Panc1 (cell line): Measurements from ENCODE around the gene CDAN1. TPM values are rescaled to one million over a fixed set of nuclear protein-coding genes. Genes with fewer than 3 reads are reported as not detected.

Source experiments
- ATAC-seq: fragments of 200-7000 bp; cut with Tn5 transposase; 2 replicates; pipeline ENCODE4 v1.9.1; 2020; ENCODE audit warnings: mild to moderate bottlenecking, moderate library complexity
- BruUV-seq: library from RNA; stranded (reverse); fragments of 400-500 nt; replicated peaks from 2 replicates; lab custom pipeline; 2021; lab: Mats Ljungman, UMichigan
- CTCF ChIA-PET: fragments of 300-600 bp; sonication (Branson Sonifier 250); formaldehyde crosslinking; loops from one replicate; lab custom pipeline; 2022; ENCODE audit warnings: antibody characterized with exemption; lab: Charles Lee
- POLR2A ChIA-PET: fragments of 300-600 bp; sonication (Branson Sonifier 250); formaldehyde crosslinking; loops from one replicate; lab custom pipeline; 2022; ENCODE audit warnings: antibody characterized with exemption; lab: Charles Lee
- DNase-seq: peaks from one replicate; pipeline ENCODE4 v3.0.0-alpha.2; 2010; ENCODE audit warnings: low read depth, low spot score
- H3K27ac ChIP-seq: 2 replicates; pipeline ENCODE4 v1.5.1; 2011; ENCODE audit warnings: mild to moderate bottlenecking, low read length, inconsistent platforms
- H3K27me3 ChIP-seq: fragments of 200-500 bp; sonication (Bioruptor generic); 2 replicates; pipeline ENCODE4 v1.6.0; 2014; ENCODE audit warnings: low read length, inconsistent platforms; ENCODE audit not compliant: control insufficient read depth, insufficient read depth
- H3K36me3 ChIP-seq: fragments of 200-500 bp; sonication (Bioruptor generic); 2 replicates; pipeline ENCODE4 v1.5.1; 2014; ENCODE audit warnings: inconsistent platforms, mild to moderate bottlenecking, low read length, moderate library complexity; ENCODE audit not compliant: control insufficient read depth, insufficient read depth
- H3K4me1 ChIP-seq: 2 replicates; pipeline ENCODE4 v1.5.1; 2011; ENCODE audit warnings: inconsistent platforms, mild to moderate bottlenecking, low read length, moderate library complexity; ENCODE audit not compliant: control insufficient read depth, insufficient read depth
- H3K4me3 ChIP-seq, 2 experiments: 2 replicates each; pipeline ENCODE4 v1.5.1; 2011 to 2012; ENCODE audit warnings: low read depth in 2 of 2, low read length in 2 of 2, mild to moderate bottlenecking in 2 of 2, inconsistent platforms in 1 of 2, moderate library complexity in 1 of 2
- H3K9me3 ChIP-seq: fragments of 200-500 bp; sonication (Bioruptor generic); 2 replicates; pipeline ENCODE4 v1.5.1; 2014; ENCODE audit warnings: low read depth, mild to moderate bottlenecking, inconsistent platforms, low read length, moderate library complexity; ENCODE audit not compliant: control insufficient read depth, insufficient read depth
- CTCF ChIP-seq: fragments of 450-650 bp; IDR thresholded peaks from 2 replicates; pipeline ENCODE4 v1.5.1; 2017; ENCODE audit warnings: mild to moderate bottlenecking
- POLR2AphosphoS5 ChIP-seq: IDR thresholded peaks from 2 replicates; pipeline ENCODE4 v1.6.1; 2012; ENCODE audit warnings: mild to moderate bottlenecking, low read depth, low read length, moderate library complexity
- SIN3A ChIP-seq: IDR thresholded peaks from 2 replicates; pipeline ENCODE4 v1.6.1; 2012; ENCODE audit warnings: low read depth, mild to moderate bottlenecking, low read length, moderate library complexity, borderline replicate concordance; ENCODE audit not compliant: insufficient read depth
- TCF7L2 ChIP-seq: IDR thresholded peaks from 2 replicates; pipeline ENCODE4 v1.6.1; 2011; ENCODE audit warnings: mild to moderate bottlenecking, low read depth, low read length, inconsistent platforms
- in situ Hi-C: cut with HindIII; loops from 2 replicates; pipeline ENCODE4 v1.10.0; 2016; ENCODE audit warnings: low sequenced_read_pairs, low pct_unique_long_range_greater_than_20kb
- intact Hi-C: fragments of 100-400 bp; cut with micrococcal nuclease; formaldehyde crosslinking; loops from one replicate; pipeline ENCODE4 v1.10.0; 2022; ENCODE audit not compliant: unreplicated experiment
- total RNA-seq: library from RNA; stranded (reverse); gene quantifications from one replicate; pipeline ENCODE4 v1.2.1, GENCODE V29; 2021; ENCODE audit not compliant: unreplicated experiment
- TF ChIP-seq, protein P1 (sequence below), 2 experiments: IDR thresholded peaks; 2 replicates each; pipeline ENCODE4 v1.6.1; 2011 to 2012; ENCODE audit warnings: low read depth in 2 of 2, control low read depth in 1 of 2, low read length in 1 of 2, mild to moderate bottlenecking in 1 of 2, moderate library complexity in 1 of 2; ENCODE audit not compliant: insufficient read depth in 1 of 2

Gene CDAN1
- total RNA-seq, 1 experiment from 2014 or later, result 41.1 TPM

- ChIA-PET CTCF (no interaction called here), POLR2A (interaction anchor here (0.5 to 0.6 kb wide), 2 partner anchors 25 to 649 kb away, joined by 3 to 6 read pairs; partner anchors contain the start of genes TUBGCP4 and ZSCAN29)
- Histone ChIP-seq H3K36me3 (no peaks in the 10 kb centered on the region; the same call in none of the 2 replicates), H3K27me3 (no peaks in the 10 kb centered on the region), H3K4me3 (no peak overlapping the region), H3K27ac (no peak overlapping the region), H3K4me1 (no peaks in the 10 kb centered on the region), H3K9me3 (no peaks in the 10 kb centered on the region)
- BruUV-seq, result no TSS peak
- intact Hi-C loops, result no loop called here
- DNase-seq (no peak), ATAC-seq (no peak)
- TF ChIP-seq TCF7L2 (no peak), CTCF (no peak), POLR2AphosphoS5 (no peak), SIN3A (no peak)
- TF ChIP-seq, protein P1, sequence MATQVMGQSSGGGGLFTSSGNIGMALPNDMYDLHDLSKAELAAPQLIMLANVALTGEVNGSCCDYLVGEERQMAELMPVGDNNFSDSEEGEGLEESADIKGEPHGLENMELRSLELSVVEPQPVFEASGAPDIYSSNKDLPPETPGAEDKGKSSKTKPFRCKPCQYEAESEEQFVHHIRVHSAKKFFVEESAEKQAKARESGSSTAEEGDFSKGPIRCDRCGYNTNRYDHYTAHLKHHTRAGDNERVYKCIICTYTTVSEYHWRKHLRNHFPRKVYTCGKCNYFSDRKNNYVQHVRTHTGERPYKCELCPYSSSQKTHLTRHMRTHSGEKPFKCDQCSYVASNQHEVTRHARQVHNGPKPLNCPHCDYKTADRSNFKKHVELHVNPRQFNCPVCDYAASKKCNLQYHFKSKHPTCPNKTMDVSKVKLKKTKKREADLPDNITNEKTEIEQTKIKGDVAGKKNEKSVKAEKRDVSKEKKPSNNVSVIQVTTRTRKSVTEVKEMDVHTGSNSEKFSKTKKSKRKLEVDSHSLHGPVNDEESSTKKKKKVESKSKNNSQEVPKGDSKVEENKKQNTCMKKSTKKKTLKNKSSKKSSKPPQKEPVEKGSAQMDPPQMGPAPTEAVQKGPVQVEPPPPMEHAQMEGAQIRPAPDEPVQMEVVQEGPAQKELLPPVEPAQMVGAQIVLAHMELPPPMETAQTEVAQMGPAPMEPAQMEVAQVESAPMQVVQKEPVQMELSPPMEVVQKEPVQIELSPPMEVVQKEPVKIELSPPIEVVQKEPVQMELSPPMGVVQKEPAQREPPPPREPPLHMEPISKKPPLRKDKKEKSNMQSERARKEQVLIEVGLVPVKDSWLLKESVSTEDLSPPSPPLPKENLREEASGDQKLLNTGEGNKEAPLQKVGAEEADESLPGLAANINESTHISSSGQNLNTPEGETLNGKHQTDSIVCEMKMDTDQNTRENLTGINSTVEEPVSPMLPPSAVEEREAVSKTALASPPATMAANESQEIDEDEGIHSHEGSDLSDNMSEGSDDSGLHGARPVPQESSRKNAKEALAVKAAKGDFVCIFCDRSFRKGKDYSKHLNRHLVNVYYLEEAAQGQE (IDR thresholded peaks at IDR 0.05; ENCODE audit: insufficient read depth in 1 of 2, low read depth in 2 of 2, low read length in 1 of 2), result no peak
- in situ Hi-C loops, result no loop called here
These were observed 15.0 kb downstream of the CDAN1 start for GRCh38 chr15:42721916-42722315.

DNA sequence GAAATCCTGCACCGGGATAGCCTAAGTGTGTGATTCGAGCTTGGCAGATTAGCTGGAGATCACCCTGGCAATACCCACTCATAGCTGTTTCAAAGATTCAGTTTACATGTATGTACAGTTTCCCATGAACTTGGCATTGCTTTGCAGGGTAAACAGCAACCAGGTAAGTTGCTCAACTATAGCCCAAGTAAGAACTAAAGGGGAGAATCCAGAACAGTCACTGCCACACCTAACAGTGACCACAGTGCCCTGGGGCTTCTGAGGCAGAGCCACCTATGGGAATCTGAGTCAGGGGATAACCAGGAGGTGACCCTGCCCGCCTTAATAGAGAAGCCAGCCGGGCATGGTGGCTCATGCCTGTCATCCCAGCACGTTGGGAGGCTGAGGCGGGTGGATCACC lies 15.9 kb downstream of the CDAN1 start:
- no peak for TF ChIP-seq CTCF
- TF ChIP-seq POLR2AphosphoS5, result no peak
- TF ChIP-seq, protein P1 (IDR thresholded peaks at IDR 0.05; ENCODE audit: insufficient read depth in 1 of 2, low read depth in 2 of 2, low read length in 1 of 2), result no peak
- no peak for TF ChIP-seq TCF7L2
- TF ChIP-seq SIN3A, result no peak
- ATAC-seq (no peak), DNase-seq (no peak)
- Histone ChIP-seq H3K4me3 (no peak overlapping the region), H3K27ac (no peak overlapping the region), H3K27me3 (no peaks in the 10 kb centered on the region), H3K9me3 (no peaks in the 10 kb centered on the region), H3K36me3 (no peaks in the 10 kb centered on the region; the same call in none of the 2 replicates), H3K4me1 (no peaks in the 10 kb centered on the region)
- intact Hi-C loops, result no loop called here
- BruUV-seq, result no TSS peak
- ChIA-PET POLR2A (no interaction called here), CTCF (no interaction called here)
- in situ Hi-C loops, result no loop called here
